Omental fat pad (tissue), 4 donors: ENCODE data around the gene MYBPC3. TPM values are rescaled to one million over a fixed set of nuclear protein-coding genes. Genes with fewer than 3 reads are reported as not detected.

Experiments used
- ATAC-seq: fragments of 150-250 bp; one replicate; pipeline ENCODE4 v1.9.1; 2016; ENCODE audit warnings: mild to moderate bottlenecking, moderate library complexity; ENCODE audit not compliant: low FRiP score
- DNase-seq: peaks from one replicate; pipeline ENCODE4 v3.0.0-alpha.2; 2019; ENCODE audit warnings: low spot score
- CTCF ChIP-seq, 3 donors: fragments of 450-650 bp; IDR thresholded peaks; one replicate each; pipeline ENCODE4 v1.5.1; 2016 to 2017; ENCODE audit warnings: antibody characterized with exemption in 3 of 3, mild to moderate bottlenecking in 3 of 3, moderate library complexity in 2 of 3
- total RNA-seq, 4 donors: library from RNA; depleted of rRNA; stranded (reverse); fragments of >200 nt; gene quantifications; one replicate each; pipeline ENCODE4 v1.1.0, GENCODE V29; 2016

The MYBPC3 gene
- total RNA-seq, 4 donors from 2014 or later, result 0.19 to 0.79 (median 0.21) TPM

- ATAC-seq (no peak), DNase-seq (no peak)
- TF ChIP-seq CTCF (IDR thresholded peaks at IDR 0.05), result no peak
Measured at GRCh38 chr11:47372422-47372821, 19.9 kb upstream of the MYBPC3 start.

- no peak for DNase-seq
- TF ChIP-seq CTCF (IDR thresholded peaks at IDR 0.05), result no peak
- ATAC-seq, result no peak
Measured at GRCh38 chr11:47369676-47370075, 17.2 kb upstream of the MYBPC3 start.

GRCh38 chr11:47366020-47366490 is 13.6 kb upstream of the MYBPC3 start:
- no peak for DNase-seq
- no peak for TF ChIP-seq CTCF (IDR thresholded peaks at IDR 0.05)
- ATAC-seq, result no peak

GRCh38 chr11:47361419-47361818 is 8.9 kb upstream of the MYBPC3 start:
- no peak for TF ChIP-seq CTCF (IDR thresholded peaks at IDR 0.05)
- ATAC-seq (no peak), DNase-seq (no peak)

- TF ChIP-seq CTCF (IDR thresholded peaks at IDR 0.05), result no peak
- no peak for DNase-seq
- no peak for ATAC-seq
Measured at GRCh38 chr11:47360341-47360740, 7.8 kb upstream of the MYBPC3 start.

- DNase-seq (no peak), ATAC-seq (no peak)
- TF ChIP-seq CTCF (IDR thresholded peaks at IDR 0.05), result no peak
Measured at GRCh38 chr11:47359586-47359985, 7.1 kb upstream of the MYBPC3 start.

- DNase-seq, result no peak
- no peak for ATAC-seq
- no peak for TF ChIP-seq CTCF (IDR thresholded peaks at IDR 0.05)
Measured at GRCh38 chr11:47359162-47359561, 6.7 kb upstream of the MYBPC3 start.
